Measurements from ENCODE around the gene GALNT10.
"Not testable (repeated sequence)": the region's sequence is repeated elsewhere in the genome, so short reads cannot be mapped to it uniquely, and the experiment has no call there.

Gene GALNT10, protein sequence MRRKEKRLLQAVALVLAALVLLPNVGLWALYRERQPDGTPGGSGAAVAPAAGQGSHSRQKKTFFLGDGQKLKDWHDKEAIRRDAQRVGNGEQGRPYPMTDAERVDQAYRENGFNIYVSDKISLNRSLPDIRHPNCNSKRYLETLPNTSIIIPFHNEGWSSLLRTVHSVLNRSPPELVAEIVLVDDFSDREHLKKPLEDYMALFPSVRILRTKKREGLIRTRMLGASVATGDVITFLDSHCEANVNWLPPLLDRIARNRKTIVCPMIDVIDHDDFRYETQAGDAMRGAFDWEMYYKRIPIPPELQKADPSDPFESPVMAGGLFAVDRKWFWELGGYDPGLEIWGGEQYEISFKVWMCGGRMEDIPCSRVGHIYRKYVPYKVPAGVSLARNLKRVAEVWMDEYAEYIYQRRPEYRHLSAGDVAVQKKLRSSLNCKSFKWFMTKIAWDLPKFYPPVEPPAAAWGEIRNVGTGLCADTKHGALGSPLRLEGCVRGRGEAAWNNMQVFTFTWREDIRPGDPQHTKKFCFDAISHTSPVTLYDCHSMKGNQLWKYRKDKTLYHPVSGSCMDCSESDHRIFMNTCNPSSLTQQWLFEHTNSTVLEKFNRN

DNA sequence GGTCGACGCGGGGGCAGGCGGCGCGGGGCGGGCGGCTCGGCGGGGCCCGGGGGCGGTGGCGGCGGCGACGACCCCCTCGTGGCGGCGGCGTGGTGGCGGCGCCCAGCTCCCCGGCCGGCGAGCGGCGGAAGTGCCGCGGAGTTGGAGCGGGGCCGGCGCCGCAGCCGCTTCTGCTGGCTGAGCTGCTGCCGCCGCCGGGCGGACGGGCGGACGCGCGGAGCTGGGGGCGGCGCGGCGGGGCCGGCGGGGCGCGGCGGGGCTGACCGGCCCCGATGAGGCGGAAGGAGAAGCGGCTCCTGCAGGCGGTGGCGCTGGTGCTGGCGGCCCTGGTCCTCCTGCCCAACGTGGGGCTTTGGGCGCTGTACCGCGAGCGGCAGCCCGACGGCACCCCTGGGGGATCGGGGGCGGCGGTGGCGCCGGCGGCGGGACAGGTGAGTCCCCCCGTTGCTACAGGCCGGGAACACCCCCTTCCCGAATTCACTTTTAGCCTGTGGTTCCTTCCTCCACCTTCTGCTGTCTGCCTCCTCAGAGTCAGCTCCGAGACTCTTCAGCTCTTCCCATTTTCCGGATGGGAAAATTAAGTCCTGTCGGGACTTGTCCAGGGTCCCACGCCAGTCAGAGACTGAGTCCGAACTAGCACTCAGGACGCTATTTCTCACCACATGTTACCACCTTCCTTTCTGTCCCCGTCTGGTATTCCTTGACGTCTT, at the start of gene GALNT10:
Gene GALNT10, plus strand, starts transcription at position 139 of the 710 bp plus-strand sequence. Its CDS starts 134 bp downstream, at position 273.
- DNase-seq (ENCODE audit: low read depth in 3 of 3, low spot score in 1 of 3), result no peak

DNA sequence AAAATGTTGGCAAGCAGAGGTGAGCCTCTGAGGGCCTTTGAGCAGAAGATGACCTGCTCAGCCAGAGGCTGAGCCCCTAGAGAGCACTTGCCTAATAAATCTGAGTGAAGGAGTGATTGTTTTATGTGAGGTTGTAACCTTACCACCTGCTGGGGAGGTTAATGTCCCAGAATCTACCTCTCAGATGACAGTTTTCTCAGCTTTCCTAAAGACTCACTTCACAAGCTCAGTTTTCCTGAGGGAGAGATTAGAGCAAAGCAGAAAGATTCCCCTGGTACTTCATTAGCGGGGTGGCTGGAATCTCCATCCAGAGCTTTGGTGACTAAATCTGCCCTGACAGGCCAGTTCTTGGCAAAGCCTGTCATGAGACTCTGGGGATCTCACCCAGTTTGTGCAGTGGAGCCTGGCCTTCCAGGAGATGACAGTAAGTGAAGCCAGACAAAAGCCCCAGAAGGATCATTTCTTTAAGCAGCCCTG, 48.8 kb upstream of the GALNT10 start:
- no peak for DNase-seq (ENCODE audit: low read depth in 3 of 3, low spot score in 1 of 3)

DNA sequence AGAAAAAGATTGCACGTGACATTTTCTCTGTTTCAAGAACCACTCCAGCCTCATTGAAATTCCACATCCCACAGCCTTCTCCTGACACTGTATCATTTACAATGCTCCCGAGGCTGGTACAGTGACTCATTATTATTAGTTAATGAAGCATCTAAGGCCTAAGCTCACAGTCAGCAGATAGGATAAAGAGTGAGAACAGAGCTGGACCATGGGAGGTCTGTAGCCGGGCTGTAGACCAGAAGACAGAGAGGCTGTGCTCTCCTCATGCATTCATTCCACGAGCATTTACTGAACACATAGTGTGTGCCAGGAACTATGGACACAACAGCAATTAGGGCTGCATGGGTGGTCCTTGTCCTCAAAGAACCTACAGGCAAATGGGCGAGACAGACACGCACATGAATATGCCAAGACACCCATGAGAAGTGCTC, 47.3 kb upstream of the GALNT10 start:
- no peak for DNase-seq (ENCODE audit: low read depth in 3 of 3, low spot score in 1 of 3)

DNA sequence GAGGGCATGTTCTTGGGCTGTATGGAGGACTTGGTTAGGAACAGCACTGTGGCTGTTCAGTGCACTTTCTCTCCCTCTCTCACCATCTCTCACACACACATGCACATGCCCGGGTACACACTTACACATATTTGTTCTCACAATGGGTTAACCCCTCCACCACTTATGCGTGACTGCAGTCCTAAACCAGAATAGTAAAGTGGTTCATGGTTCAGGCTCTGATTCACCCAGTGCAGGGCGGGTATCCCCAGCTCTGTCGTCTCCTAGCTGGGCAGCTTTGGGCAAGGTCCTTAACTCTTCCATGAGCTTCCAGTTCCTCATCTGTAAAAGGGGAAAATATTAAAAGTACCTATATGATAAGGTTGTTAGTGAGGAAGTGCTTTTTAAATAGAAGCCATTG, 45.3 kb upstream of the GALNT10 start:
- DNase-seq (ENCODE audit: low read depth in 3 of 3, low spot score in 1 of 3), result no peak

DNA sequence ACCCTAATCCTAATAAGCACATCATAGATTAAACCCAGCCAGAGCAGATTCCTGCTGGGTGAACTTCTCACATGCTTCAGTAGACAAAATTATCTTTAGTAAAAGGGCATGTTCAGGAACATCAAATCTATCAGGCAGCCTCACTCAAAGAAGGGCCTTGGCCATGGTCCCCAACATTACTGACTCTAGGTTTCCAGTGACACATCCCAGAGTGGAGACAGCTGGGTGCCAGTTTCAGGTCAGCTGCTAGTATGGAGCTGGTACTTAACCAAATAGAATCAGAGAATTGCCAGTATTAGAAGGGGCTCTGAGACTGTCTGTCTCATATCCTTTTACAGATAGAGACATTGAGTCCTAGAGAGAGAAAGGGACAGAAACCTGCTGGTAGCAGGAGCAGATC, 44.1 kb upstream of the GALNT10 start:
- DNase-seq (ENCODE audit: low read depth in 3 of 3, low spot score in 1 of 3), result no peak

DNA sequence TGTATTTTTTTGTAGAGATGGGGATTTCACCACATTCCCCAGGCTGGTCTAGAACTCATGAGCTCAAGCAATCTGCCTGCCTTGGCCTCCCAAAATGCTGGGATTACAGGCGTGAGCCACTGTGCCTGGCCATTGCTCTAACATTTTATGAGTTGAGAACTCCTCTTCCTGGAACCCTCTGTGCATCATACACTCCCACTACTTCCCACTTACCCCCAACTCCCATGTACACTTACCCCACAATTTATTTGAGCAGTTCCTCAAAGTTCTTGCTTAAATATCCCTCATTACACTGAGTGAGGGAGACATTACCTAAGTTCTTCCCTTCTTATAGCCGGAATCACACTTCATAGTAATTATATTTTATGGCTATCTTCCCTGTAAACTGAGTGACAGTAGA, 42.9 kb upstream of the GALNT10 start:
- DNase-seq (ENCODE audit: low read depth in 3 of 3, low spot score in 1 of 3), result no peak

DNA sequence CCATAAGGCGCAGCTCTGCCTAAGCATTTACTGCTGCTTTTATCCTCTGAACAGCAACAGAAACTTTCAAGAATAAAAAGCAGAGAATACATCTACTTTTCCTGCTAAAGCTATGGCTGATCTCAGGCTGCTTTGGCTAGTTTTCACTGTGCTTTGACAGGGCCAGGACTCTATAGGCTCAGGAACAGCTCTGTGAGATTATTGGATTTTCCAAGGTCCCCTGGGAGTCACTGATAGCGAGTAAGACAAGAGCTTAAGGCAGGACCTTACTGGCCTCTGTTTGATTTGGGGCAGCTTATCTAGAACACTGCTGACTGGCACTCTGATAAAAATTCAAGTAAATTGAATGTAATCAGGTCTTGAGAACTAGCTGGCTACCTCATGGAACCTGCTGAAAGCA, 40.1 kb upstream of the GALNT10 start:
- not testable (repeated sequence) for DNase-seq (ENCODE audit: low read depth in 3 of 3, low spot score in 1 of 3)

DNA sequence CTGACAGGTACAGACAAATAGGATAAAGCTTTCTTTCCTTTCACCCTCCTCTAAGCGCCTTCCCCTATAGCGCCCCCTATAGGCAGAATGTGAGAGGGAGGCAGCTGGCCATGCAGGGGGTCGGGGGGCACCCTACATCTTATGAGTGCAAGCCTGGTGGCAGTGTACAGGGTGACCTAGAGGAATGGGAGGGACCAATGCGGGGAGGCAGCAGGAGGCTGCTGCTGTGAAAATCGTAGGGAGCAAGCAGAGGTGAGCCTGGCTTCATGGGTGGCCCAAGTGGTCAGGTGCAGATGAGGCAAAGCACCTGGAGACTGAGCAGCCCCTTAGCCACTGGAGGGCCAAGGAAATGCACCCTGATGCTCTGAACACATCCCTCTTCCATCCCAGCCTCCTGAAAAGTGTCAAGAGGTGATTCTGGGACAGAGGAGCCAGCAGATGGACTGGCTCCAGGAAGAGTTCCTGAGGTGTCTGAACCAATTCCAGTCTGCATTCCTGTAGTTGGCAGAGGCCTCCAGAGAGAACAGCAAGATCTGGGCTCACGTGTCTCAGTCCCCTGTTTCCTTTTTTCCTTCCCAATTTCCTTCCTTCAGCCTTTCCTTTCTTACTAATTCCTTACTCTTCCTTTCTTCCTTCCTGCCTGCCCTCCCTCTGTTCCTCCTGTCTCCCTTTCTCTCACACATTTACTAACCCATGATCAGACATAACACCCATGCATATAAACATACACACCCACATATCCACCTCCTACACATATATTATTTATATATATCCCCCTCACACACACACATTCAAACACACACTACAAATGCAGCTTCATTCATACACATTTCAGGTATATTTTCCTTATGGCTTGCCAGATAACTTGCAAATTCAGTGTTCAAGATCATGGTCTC, 32.8 kb upstream of the GALNT10 start:
- DNase-seq (ENCODE audit: low read depth in 3 of 3, low spot score in 1 of 3), result no peak

DNA sequence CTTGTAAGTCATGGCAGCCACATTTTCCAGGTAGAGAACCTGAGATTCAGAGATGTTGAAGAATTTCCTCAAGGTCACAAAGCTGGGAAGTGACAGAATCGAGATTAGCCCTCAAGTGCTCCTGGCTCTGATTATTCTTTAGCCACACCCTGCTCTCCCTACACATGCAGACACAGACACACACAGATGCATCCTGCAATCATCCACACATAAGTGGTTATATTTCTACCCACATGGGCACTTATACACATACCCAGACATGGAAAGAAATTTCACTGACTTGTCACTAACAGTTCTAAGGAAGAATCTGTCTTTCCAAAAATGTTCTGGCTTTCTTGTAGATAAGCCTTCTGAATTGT, 32.2 kb upstream of the GALNT10 start:
- DNase-seq (ENCODE audit: low read depth in 3 of 3, low spot score in 1 of 3), result no peak

DNA sequence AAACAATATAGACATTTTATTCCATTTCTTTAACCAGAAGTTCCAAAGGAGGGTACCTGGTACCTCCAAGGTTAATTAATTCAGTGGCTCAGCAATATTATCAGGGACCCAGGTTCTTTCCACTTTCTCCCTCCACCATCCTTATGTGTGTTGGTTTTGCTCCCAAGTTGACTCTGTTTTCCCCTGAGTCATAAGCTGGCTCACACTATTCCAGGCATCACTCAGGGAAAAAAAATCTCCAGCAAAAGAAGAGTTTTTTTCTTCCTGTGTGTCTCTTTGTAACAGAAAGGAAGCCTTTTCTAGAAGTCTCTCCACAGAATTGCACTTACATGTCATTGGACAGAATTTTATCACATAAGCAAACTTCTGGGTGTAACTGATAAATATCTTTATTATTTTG, 31.2 kb upstream of the GALNT10 start:
- no peak for DNase-seq (ENCODE audit: low read depth in 3 of 3, low spot score in 1 of 3)

DNA sequence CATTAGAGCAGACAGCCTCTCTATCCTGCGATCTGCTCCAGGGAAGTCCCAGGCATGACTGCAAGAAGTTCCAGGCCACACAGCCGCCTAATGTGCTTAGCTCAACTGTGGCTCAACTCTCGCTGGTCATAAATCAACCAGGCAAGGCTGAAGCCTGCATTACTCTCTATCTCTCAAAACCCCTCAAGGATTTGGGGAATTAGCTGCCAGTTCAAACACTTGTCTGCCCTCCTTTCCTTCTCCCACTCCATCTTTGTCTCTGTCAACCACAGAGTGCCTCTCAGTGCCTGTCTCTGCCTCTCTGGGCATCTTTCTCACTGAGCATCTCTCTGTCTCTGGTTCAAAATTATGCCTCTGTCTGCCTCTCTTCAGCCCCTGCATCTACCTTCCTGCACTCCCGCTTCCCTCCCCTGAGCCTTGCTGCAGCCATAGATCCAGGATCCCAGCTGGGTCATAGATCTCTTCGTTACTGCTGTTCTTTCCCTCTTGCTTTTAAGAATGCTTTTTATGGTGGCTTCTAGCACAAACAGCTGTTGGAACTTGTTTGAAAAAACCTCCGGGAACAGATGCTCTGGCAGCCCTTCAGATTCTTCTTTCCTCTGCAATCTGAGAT, 27.9 kb upstream of the GALNT10 start:
- DNase-seq (ENCODE audit: low read depth in 3 of 3, low spot score in 1 of 3), result no peak

DNA sequence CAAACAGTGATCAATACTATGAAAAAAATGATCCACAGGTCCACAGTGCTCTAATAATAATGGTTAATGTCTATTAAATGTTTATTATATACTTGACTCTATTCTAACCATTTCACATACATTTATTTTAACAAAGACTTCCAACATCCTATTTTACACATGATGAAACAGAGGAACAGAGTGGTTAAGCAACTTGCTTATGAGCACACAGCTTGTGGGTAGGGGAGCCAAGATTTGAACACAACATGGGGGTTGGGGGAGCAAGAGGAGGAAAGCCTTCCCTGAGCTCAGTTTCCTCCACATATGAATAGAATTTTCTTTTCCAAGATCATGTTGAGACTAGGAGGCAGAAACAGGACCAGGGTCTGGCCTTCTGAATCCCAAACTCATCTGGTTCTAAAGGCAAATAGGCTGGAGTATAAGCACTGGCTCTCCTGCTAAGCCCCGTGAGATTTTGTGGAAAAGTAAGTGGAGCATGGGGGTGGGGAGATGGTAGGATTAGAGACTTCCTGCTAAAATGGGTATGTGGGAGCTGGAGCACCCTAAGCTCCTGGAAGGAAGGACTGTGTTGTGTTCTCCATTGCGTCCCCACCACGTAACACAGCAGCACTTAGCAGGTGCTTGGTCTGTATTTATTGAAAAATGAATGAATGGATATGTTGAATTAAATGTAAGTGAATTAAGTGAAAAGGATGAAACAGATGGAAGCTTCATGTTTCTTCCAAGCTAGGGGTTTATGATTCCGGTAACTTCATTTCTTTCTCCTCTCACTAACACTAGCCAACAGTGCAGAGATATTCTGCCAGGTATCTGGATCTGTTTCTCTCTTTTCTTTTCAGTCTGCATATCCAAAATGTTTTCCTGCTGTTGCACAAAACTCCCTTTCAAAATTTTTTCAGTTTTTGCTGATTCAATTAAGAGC, 26.9 kb upstream of the GALNT10 start:
- no peak for DNase-seq (ENCODE audit: low read depth in 3 of 3, low spot score in 1 of 3)

DNA sequence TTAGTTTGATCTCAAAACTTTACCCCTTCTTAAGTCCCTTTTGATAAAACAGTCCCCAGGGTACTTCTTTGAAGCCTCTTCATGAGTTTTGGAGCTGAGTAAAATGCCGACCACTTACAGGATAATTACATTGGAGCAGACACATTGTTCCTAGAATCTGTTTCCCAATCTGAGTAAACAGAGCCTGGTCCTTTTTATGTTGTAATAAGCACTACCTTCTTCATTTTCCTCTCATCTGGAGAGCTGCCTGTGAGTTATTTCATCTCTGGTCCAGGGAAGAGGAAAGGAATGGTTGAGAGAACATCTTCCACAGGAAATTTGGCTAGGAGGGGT, 26.3 kb upstream of the GALNT10 start:
- no peak for DNase-seq (ENCODE audit: low read depth in 3 of 3, low spot score in 1 of 3)

DNA sequence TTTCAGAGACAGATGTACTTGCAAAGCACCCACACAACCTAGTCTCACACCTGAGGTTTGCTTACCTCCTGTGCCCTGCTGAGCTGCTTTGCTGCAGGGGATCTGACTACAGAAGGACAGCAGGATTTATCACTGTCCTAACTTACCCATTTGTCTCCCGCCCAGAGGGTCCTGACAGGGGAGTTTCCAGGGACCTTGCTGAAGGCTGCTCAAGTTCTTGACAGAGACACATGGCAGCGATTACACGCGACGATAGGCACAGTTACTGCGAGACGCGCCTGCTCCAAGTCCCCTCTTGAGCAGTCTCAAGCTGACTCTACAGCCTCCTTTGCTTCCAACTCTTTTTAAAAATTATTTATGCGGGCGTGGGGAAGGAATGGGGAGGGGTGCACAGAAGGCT, 24.6 kb upstream of the GALNT10 start:
- DNase-seq (ENCODE audit: low read depth in 3 of 3, low spot score in 1 of 3), result no peak

DNA sequence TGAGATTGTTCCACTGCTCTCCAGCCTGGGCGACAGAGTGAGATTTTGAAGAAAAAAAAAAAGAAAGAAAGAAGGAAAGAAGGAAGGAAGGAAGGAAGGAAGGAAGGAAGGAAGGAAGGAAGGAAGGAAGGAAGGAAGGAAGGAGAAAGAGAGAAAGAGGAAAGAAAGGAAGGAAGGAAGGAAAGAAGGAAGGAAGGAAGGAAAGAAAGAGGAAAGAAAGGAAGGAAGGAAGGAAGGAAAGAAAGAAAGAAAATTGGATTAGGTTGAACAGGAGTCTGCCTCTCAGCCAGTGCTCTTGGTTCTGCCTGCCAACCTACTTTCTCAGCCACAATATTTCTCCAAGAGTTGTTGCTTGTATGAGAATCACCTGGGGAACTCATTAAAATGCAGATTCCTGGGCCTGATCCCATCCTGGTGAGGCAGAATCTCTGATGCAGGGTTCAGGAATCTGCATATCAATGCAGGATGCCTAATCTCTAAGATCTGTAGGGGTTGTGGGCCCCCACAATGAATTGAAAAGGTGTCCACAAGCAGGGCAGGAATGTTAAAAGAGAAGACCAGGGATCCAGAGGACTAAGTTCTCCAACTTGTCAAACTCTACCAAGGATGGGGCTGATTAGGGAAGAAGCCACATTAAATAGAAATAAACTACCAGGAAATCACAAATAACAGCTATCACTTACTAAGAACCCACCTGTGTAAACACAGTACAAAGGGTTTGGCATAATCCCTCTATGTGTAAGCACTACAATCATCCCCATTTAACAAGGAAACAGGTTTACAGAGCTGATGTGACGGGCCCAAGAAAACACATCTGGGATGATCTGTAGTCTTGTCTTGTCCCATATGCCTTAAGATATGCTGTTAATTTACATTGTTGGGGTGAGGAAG, 23.4 kb upstream of the GALNT10 start:
- DNase-seq (ENCODE audit: low read depth in 3 of 3, low spot score in 1 of 3), result no peak

DNA sequence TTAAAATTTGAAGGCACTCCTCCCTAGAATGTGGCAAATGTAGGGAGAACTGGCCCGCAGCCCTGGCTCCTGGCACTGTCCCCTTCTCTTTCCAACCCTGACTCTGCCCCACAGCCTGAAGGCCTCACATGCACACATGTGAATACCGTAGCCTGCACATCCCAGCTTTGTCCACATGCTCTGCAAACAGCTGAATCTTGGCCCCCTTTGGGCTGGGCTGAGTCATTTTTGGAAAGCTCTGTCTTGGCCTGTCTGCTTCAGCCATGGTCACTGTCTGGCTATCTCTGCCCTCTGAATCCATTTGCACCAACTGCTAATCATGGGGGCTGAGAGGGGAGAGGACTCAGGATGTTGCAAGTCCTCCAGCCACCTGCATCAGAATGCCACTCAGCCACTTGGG, 22.1 kb upstream of the GALNT10 start:
- DNase-seq (ENCODE audit: low read depth in 3 of 3, low spot score in 1 of 3), result no peak

DNA sequence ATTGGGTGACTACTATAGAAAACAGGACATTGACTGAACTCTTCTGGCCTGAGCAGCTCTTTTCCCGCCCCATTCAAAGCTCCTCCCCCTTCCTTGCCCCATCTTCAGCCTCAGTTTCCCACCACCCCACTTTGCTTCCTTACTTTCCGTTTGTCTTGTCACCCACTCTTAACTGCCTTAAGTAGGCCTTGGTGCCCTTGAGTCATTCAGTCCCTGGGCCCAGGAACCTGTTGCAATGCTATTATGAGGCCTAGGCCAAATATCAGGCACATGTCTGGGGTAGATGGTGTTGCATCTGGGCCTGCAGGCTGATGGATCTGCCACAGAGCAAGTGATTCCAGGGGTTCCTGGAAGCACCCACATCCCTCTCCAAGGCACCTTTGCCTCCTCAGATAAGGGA, 17.7 kb upstream of the GALNT10 start:
- DNase-seq (ENCODE audit: low read depth in 3 of 3, low spot score in 1 of 3), result no peak

DNA sequence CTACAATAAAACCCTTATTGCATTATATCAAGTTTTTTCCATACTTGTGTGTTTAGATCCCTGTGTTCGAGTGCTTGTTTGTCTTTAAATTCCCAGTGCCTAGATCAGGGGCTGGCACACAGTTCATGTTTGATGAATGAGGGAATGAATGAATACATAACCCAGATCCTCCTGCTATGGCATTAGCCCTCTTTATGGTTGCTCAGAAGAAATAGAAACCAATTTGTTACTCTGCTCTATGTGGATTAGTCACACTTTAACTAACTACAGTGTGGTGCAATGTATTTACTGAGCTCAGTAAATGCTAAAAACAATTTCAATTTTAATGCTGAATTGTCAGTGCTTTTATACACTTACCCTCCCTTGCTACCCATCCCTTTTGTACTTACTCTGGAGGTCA, 16.4 kb upstream of the GALNT10 start:
- no peak for DNase-seq (ENCODE audit: low read depth in 3 of 3, low spot score in 1 of 3)

DNA sequence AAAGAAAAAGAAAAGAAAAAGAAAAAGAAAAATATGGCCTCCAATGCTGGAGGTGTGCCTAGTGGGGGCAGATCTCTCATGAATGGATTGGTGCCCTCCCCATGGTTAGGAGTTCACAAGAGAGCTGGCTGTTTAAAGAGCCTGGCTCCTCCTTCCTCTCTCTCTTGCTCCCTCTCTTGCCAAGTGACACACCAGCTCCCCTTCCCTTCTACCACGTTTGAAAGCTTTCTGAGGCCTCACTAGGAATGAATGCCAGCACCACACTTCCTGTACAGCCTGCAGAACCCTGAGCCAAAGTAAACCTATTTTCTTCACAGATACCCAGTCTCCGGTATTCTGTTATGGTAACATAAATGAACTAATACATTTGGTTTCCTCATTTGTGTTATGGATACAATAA, 14.4 kb upstream of the GALNT10 start:
- no peak for DNase-seq (ENCODE audit: low read depth in 3 of 3, low spot score in 1 of 3)

All from stimulated activated CD4-positive, alpha-beta T cell treated with anti-CD3 and anti-CD28 coated beads, TNF-alpha, amount 100 ng/mL, for 1 hour (primary cell).